PC-3 (cell line): ENCODE data around the gene CMSS1.

Source experiments
- CTCF ChIP-seq: fragments of 300-600 bp; sonication (generic); conservative IDR thresholded peaks from 2 replicates; pipeline ENCODE4 v1.5.1; 2017; ENCODE audit warnings: antibody characterized with exemption, low read depth, mild to moderate bottlenecking, low read length
- EZH2 ChIP-seq: fragments of 300-600 bp; sonication (generic); IDR thresholded peaks from one replicate; pipeline ENCODE4 v1.6.1; 2017; ENCODE audit warnings: antibody characterized with exemption, mild to moderate bottlenecking, low read length; ENCODE audit not compliant: unreplicated experiment

GRCh38 chr3:100173961-100174360, 356.3 kb downstream of the CMSS1 start:
- TF ChIP-seq CTCF (no peak), EZH2 (no peak)
